Amygdala (tissue), 56 donors: ENCODE data around the gene PRAMEF1.
"Not testable (repeated sequence)": the region's sequence is repeated elsewhere in the genome, so short reads cannot be mapped to it uniquely, and the experiment has no call there.

Source experiments
- DNase-seq, 56 donors: peaks; one replicate each; lab custom pipeline; 2025; lab: John Stamatoyannopoulos, UW

Gene PRAMEF1

GRCh38 chr1:12775443-12775842 lies 15.8 kb upstream of the PRAMEF1 start:
- DNase-seq: no peak

GRCh38 chr1:12776801-12777557 lies 14.2 kb upstream of the PRAMEF1 start:
- no peak for DNase-seq

GRCh38 chr1:12778061-12778460 lies 13.1 kb upstream of the PRAMEF1 start:
- no peak for DNase-seq

- DNase-seq: peak in 2 of 56 donors; percentile 1 to 6
These were observed 12.3 kb upstream of the PRAMEF1 start for GRCh38 chr1:12778907-12779306.

GRCh38 chr1:12781488-12781887 lies 9.7 kb upstream of the PRAMEF1 start:
- peak in 1 of 56 donors; percentile 2 for DNase-seq

GRCh38 chr1:12783783-12784182 lies 7.4 kb upstream of the PRAMEF1 start:
- DNase-seq: not testable (repeated sequence)

- not testable (repeated sequence) for DNase-seq
These were observed 6.5 kb upstream of the PRAMEF1 start for GRCh38 chr1:12784729-12785128.

- DNase-seq: no peak
These were observed 7.7 kb downstream of the PRAMEF1 start for GRCh38 chr1:12798911-12799310.

- no peak for DNase-seq
These were observed 8.5 kb downstream of the PRAMEF1 start for GRCh38 chr1:12799730-12800129.

GRCh38 chr1:12809933-12810332 lies 18.7 kb downstream of the PRAMEF1 start:
- DNase-seq: no peak

- no peak for DNase-seq
These were observed 19.7 kb downstream of the PRAMEF1 start for GRCh38 chr1:12810691-12811408.

- DNase-seq: no peak
These were observed 20.2 kb downstream of the PRAMEF1 start for GRCh38 chr1:12811409-12811784.

- DNase-seq: not testable (repeated sequence)
These were observed 27.9 kb downstream of the PRAMEF1 start for GRCh38 chr1:12819061-12819460.

- DNase-seq: not testable (repeated sequence)
These were observed 40.1 kb downstream of the PRAMEF1 start, which contains the start of gene PRAMEF11 for GRCh38 chr1:12831310-12831709. Gene PRAMEF11 (minus strand): TSS chr1:12831410. CDS start chr1:12828789, 2,621 bp downstream.

GRCh38 chr1:12833251-12833650 lies 42.1 kb downstream of the PRAMEF1 start:
- DNase-seq: not testable (repeated sequence)
